NCI-H2107 (cell line): ENCODE data around the gene KRTAP9-6.
"Not testable (repeated sequence)": the region's sequence is repeated elsewhere in the genome, so short reads cannot be mapped to it uniquely, and the experiment has no call there.

Source experiments
- DNase-seq: peaks from one replicate; lab custom pipeline; 2025; lab: John Stamatoyannopoulos, UW

The KRTAP9-6 gene

GRCh38 chr17:41271323-41271722 is 6.1 kb downstream of the KRTAP9-6 start:
- DNase-seq: not testable (repeated sequence)

DNA sequence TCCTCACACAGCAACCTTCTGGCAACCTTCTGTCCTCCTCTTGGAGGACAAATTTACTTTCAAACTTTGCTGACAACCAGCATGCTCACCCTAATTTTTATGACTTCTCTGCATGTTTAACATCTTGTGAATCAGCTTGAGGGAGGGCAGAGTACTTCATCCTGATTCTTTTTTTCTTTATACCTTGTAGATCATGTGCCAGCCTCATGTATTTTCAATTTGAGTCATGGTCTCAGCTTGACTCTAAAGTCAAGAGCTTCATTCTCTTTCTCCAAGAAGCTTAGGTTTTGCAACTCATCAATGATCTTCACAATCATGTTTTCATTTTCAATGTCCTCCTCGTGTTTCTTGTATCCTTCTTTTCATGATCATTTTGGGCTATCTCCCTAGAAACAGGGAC is 6.7 kb downstream of the KRTAP9-6 start:
- DNase-seq: no peak

DNA sequence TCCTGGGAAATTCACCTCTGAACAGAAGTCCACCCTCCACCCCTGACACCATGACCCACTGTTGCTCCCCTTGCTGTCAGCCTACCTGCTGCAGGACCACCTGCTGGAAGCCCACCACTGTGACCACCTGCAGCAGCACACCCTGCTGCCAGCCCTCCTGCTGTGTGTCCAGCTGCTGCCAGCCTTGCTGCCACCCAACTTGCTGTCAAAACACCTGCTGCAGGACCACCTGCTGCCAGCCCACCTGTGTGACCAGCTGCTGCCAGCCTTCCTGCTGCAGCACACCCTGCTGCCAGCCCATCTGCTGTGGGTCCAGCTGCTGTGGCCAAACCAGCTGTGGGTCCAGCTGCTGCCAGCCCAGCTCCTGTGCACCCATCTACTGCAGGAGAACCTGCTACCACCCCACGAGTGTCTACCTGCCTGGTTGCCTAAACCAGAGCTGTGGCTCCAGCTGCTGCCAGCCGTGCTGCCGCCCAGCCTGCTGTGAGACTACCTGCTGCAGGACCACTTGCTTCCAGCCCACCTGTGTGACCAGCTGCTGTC is 10.5 kb downstream of the KRTAP9-6 start, which contains the start of gene KRTAP9-7:
Gene KRTAP9-7, plus strand, starts transcription at position 51 of the 543 bp plus-strand sequence. Its CDS starts 0 bp downstream, at position 51.
- DNase-seq: not testable (repeated sequence)

GRCh38 chr17:41278176-41278955 is 13.2 kb downstream of the KRTAP9-6 start:
- no peak for DNase-seq

DNA sequence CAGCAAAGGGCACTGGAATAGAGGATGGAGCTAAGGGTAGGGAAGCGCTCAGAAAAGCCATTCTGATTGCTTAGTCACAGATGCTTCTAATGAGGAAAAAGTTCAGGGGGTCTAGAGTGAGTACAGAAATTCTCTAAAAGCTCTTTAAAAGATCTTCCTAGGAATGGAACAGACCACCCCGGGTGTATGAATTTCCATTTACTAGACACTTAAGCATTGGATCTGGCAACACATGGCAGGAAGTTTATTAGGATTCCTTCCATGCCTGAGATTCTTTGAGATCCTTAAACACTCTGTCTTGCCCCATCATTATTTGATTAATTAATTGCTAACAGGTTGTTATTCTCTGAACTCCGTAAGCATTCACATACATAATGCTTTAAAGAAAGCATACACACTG is 18.9 kb downstream of the KRTAP9-6 start:
- DNase-seq: no peak

GRCh38 chr17:41284546-41284945 is 19.4 kb downstream of the KRTAP9-6 start:
- DNase-seq: no peak

- no peak for DNase-seq
Measured at GRCh38 chr17:41287050-41287449, 21.9 kb downstream of the KRTAP9-6 start.

DNA sequence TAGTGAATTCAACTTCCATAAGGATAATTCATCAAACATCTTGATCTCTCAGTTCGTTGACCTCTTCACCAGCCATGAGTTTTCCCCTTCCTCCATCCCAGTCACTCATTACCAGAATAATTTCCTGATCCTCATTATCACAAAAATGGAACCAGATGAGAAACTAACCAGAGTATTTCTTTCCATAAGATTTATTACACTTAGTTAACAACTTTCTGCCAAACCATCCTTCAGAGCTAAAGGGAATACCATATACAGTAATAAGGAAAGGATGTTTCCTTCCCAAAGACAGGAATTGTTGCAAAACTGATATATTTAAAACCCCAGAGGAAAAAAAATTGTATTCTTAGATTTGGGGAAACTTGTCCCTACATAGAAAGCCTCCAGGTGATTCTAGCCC is 28.8 kb downstream of the KRTAP9-6 start:
- DNase-seq: no peak

- DNase-seq: no peak
Measured at GRCh38 chr17:41296846-41297245, 31.7 kb downstream of the KRTAP9-6 start.

DNA sequence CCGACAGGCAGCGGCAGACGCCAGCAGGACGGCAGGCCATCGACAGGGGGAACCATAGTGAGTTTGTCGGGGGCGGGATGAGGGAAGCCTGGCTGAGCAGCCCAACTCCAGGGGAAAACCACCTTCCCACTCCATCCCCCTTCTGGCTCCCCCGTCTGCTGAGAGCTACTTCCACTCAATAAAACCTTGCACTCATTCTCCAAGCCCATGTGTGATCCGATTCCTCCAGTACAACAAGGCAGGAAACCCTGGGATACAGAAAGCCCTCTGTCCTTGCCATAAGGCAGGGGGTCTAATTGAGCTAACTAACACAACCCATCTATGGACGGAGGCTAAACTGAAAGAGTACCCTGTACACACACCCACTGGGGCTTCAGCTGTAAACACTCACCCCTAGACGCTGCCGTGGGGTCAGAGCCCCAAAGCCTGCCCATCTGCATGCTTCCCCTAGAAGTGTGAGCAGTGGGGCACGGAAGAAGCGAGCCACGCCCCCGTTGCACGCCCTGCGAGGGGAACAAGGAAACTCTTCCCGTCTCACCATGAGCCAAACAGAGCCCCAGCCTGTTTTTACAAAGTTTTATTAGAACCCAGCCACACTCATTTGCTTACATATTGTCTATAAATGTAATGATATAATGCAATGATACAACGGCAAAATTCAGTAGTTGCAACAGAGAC is 33.4 kb downstream of the KRTAP9-6 start:
- no peak for DNase-seq

GRCh38 chr17:41301204-41301790 is 36.1 kb downstream of the KRTAP9-6 start:
- DNase-seq: no peak

DNA sequence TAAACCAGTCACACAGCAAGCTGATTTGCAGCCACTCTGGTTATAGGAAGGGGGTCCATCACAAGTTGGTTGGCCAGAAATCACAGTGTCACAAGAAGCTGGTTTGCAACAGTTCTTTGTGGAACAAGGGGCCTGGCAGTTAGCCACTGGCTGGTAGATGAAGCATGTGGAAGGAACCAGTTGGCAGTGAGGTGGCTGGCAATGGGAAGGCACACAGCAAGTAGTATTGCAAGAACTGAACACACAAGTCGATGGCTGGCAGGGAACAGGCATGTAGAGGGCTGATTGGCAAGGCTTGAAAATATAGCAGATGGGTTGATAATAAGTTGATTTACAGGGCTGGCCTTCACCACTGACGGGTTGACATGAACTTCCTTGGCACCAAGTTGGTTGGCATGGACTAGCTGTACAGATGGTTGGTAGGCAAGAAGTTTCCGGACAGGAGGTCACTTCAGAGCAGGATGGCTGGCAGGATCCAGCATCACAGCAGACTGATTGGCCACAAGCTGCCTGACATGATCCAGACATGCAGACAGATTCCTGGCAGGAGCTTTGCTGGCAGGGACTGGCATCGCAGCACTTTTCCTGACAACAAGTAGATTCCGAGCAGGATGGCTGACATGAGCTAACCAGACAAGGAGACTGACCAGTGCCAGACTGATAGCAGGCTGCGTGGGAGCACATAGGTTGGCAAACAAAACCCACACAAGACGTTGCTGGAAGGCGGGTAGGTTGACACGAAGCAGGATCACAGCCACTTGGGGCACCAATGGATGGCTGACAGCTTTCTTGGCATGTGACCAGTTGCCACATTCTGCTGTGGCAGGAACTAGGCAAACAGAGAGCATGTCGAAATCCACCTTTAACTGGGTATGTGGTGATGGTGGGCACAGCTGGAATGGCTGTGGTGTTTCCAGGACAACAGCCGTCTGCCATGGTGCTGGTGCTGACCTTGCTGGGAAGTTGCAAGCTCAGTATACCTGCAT is 37.0 kb downstream of the KRTAP9-6 start, which contains the start of gene KRTAP29-1:
Gene KRTAP29-1, minus strand, starts transcription at position 936 of the 986 bp plus-strand sequence. Its CDS starts 0 bp downstream, at position 936.
- no peak for DNase-seq

GRCh38 chr17:41302981-41303380 is 37.8 kb downstream of the KRTAP9-6 start:
- no peak for DNase-seq

DNA sequence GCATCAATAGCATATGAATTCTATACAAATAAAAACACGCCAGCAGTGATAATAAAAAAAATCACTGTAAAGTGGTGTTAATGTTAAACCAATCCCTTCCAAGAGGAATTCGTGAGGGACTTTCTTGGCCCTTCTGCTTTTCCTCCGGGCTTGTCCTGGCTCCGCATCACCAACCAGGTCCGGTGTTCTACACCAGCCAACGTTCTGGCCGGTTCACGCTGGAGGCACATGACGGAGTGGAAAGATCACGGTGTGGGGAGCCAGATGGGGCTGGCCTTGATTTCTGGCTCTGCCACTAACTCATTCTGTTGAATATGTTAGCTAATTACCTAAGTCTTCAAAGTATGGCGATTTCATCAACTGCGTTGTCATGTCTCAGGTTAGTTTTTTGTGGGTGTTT is 38.9 kb downstream of the KRTAP9-6 start:
- DNase-seq: no peak

DNA sequence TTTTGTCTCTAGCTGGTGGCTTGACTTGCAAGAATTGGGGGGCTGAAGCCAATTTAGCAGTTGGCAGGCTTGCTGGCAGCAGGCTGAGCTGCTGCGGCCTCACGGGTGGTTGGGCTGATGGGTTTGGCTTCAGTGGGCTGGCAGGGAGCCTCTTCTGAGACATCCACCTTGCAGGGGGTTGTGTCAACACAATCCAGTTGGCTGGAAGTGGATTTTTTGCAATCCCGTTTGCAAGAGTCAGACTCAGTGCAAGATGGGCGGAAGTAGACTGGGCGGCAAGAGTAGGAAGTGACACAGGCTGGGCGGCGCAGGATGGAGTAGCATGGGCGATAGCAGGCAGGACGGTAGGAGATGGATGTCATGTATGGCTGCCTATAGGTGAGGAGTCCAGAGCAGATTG is 42.5 kb downstream of the KRTAP9-6 start:
- DNase-seq: no peak

DNA sequence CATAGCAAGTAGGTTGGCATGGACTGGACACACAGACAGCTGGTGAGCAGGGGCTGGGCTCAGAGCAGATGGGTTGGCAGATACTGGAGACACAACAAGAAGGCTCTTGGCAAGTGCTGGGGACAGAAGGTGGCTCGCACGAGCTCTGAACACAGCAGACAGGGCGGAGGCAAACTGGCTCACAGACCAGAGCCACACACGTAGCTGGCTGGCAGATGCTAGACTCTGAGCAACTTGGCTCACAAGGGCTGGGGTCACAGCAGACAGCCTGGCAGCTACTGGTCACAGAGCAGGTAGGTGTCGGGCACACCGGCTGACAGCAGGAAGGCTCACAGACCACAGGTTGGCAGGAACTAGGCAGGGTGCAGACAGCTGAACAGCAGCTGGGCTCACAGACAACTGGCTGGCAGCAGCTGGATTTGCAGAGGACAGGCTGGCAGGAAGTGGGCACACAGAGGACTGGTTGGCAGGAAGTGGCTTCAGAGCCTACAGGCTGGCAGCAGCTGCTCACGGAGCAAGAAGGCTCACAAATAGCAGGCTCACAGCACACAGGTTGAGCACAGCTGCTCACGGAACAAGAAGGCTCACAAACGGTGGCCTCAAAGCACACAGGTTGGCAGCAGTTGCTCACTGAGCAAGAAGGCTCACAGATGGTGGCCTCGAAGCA is 43.2 kb downstream of the KRTAP9-6 start:
- DNase-seq: no peak

GRCh38 chr17:41308918-41309359 is 43.8 kb downstream of the KRTAP9-6 start, which contains the start of gene KRTAP16-1:
Gene KRTAP16-1, minus strand, starts transcription at chr17:41309309. Its CDS starts 56 bp downstream, at chr17:41309253.
- DNase-seq: no peak

GRCh38 chr17:41311111-41311510 is 45.9 kb downstream of the KRTAP9-6 start:
- DNase-seq: no peak

- no peak for DNase-seq
Measured at GRCh38 chr17:41315204-41315794, 50.1 kb downstream of the KRTAP9-6 start, which contains the start of gene KRTAP17-1. Gene KRTAP17-1, minus strand, starts transcription at chr17:41315710. Its CDS starts 60 bp downstream, at chr17:41315650.
